ENCODE results near the gene DNAJC1.

Gene DNAJC1

DNA sequence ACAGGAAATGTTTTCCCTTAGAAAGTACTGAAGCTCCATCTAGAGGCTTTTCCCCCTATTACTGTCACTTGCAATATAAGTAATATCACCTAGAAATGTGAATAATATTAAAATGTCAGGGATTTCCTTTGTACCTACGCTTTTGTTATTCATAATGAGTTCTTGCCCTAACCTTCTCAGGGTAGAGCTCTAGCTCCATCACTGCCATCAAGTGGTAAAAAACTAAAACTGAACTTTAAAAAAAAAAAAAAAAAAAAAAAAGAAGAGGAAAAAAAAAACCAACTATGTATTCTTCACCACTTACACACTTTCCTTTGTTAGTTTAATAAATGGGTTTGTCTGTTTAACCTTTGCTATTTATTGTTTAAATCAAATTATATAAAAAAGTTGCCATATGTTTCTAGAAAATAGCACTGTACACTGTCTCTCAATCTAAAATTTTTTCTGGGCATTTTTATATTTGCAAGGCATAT, 49.9 kb downstream of the DNAJC1 start:
- no peak overlapping the region for H3K27ac ChIP-seq
- no peaks in the 10 kb centered on the region for H3K27me3 ChIP-seq (replicated peaks)
- in situ Hi-C loops (cut with HindIII; ENCODE audit: low pct_ligation_motif_present, low sequenced_read_pairs): no loop called here
- no peak for DNase-seq
- no peaks in the 10 kb centered on the region for H3K36me3 ChIP-seq (replicated peaks)
- H3K4me3 ChIP-seq (ENCODE audit: low read depth, low read length): no peak overlapping the region
- TF ChIP-seq, protein P1, sequence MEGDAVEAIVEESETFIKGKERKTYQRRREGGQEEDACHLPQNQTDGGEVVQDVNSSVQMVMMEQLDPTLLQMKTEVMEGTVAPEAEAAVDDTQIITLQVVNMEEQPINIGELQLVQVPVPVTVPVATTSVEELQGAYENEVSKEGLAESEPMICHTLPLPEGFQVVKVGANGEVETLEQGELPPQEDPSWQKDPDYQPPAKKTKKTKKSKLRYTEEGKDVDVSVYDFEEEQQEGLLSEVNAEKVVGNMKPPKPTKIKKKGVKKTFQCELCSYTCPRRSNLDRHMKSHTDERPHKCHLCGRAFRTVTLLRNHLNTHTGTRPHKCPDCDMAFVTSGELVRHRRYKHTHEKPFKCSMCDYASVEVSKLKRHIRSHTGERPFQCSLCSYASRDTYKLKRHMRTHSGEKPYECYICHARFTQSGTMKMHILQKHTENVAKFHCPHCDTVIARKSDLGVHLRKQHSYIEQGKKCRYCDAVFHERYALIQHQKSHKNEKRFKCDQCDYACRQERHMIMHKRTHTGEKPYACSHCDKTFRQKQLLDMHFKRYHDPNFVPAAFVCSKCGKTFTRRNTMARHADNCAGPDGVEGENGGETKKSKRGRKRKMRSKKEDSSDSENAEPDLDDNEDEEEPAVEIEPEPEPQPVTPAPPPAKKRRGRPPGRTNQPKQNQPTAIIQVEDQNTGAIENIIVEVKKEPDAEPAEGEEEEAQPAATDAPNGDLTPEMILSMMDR (IDR thresholded peaks at IDR 0.05; ENCODE audit: low read depth, low read length, missing control alignments): peak; percentile 36

DNA sequence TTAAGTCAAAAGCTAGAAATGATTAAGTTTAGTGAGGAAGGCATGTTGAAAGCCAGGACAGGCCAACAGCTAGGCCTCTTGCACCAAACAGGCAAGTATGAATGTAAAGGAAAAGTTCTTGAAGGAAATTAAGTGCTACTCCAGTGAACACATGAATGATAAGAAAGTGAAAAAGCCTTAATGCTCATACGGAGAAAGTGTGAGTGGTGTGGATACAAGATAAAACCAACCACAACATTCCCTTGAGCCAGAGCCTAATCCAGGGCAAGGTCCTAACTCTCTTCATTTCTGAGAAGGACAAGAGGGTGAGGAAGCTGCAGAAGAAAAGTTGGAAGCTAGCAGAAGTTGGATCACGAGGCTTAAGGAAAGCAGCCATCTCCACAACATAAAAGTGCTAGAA, 53.0 kb downstream of the DNAJC1 start:
- Histone ChIP-seq H3K36me3 (replicated peaks) (no peaks in the 10 kb centered on the region), H3K4me3 (ENCODE audit: low read depth, low read length) (no peak overlapping the region), H3K27ac (no peak overlapping the region), H3K27me3 (replicated peaks) (no peaks in the 10 kb centered on the region)
- no peak for DNase-seq
- TF ChIP-seq, protein P1 (IDR thresholded peaks at IDR 0.05; ENCODE audit: low read depth, low read length, missing control alignments): no peak
- in situ Hi-C loops (cut with HindIII; ENCODE audit: low pct_ligation_motif_present, low sequenced_read_pairs): no loop called here

DNA sequence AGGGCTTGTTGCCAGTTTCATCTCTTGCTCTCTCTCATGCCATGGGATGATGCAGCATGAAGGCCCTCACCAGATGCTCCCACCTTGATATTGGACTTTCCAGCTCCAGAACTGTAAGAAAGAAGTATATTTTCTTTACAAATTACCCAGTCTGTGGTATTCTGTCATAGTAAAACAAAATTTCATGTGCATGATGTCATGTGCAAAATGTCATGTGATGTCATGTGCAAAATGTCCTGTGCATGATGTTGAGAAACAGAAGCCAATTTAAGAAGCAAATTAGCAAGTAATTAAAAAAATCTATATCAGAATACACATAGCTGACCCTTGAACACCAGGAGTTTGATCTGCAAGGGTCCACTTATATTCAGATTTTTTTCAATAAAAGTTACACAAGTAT, 56.6 kb downstream of the DNAJC1 start:
- TF ChIP-seq, protein P1 (IDR thresholded peaks at IDR 0.05; ENCODE audit: low read depth, low read length, missing control alignments): no peak
- H3K27me3 ChIP-seq (replicated peaks): no peaks in the 10 kb centered on the region
- H3K4me3 ChIP-seq (ENCODE audit: low read depth, low read length): no peak overlapping the region
- in situ Hi-C loops (cut with HindIII; ENCODE audit: low pct_ligation_motif_present, low sequenced_read_pairs): loop anchor here (25.0 kb wide), 1 partner anchor 435 kb away; no protein-coding TSS in a partner anchor
- no peaks in the 10 kb centered on the region for H3K36me3 ChIP-seq (replicated peaks)
- no peak overlapping the region for H3K27ac ChIP-seq
- DNase-seq: no peak

DNA sequence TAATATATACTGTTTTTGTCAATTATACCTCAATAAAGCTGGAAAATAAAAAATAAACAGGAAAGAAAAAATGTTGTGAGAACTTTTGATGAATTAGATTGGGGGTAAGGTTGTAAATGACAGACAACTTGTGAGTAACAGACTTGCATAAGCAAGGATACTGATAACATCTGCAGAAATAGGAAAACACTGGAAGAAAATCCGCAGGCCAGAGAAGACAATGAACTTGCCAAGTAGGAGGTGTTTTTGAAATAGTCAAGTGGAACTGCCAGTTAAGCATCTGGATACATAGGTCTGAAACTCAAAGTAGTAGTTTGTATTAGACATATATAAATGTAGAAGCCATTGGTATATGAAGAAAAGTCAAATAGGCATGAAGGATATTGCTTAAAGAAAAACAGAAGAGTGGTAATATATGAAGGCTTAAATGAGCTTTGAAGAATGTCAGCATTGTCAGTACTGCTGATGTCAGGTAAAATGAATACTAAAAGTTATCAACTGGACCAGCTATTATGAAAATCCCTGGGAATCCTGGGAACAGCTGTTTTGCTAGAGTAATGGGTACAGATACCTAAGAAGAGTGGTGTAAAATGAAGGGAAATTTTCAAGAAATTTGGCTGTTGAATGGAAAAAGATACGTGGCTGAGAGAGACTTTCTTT, 58.7 kb downstream of the DNAJC1 start:
- TF ChIP-seq, protein P1 (IDR thresholded peaks at IDR 0.05; ENCODE audit: low read depth, low read length, missing control alignments): no peak
- Histone ChIP-seq H3K27ac (no peak overlapping the region), H3K4me3 (ENCODE audit: low read depth, low read length) (no peak overlapping the region), H3K36me3 (replicated peaks) (no peaks in the 10 kb centered on the region), H3K27me3 (replicated peaks) (no peaks in the 10 kb centered on the region)
- no peak for DNase-seq
- in situ Hi-C loops (cut with HindIII; ENCODE audit: low pct_ligation_motif_present, low sequenced_read_pairs): loop anchor here (25.0 kb wide), 1 partner anchor 433 kb away; no protein-coding TSS in a partner anchor

DNA sequence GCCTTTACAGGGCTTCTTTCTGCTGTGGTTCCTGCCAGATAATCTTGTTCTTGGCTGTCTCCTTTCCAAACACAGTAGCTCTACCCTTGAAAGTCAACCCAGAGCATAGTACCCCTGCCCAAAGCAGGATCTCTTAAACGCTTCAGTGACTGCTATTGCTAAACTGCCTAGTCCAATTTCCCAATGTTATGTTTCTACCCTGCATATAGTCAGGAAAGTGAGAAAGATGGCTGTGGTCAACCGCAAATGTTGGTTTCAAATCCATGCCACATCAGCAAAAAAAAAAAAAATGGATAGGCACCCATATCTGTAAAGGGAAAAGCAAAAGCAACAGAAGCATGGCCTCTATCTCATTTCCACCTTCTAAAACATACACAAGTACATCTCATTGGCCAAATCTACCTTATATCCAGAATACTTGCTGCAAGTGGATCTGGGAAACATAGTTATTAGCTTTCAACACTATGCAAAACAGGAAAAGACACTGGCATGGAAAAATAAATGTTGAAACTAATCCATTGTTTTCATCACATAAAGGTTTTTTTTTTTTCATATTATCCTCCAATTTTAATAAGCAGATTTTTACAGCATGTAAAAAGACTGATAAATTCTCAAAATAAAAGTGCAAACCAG, 59.8 kb downstream of the DNAJC1 start:
- Histone ChIP-seq H3K27me3 (replicated peaks) (no peaks in the 10 kb centered on the region), H3K4me3 (ENCODE audit: low read depth, low read length) (no peak overlapping the region), H3K27ac (no peak overlapping the region), H3K36me3 (replicated peaks) (no peaks in the 10 kb centered on the region)
- DNase-seq: no peak
- in situ Hi-C loops (cut with HindIII; ENCODE audit: low pct_ligation_motif_present, low sequenced_read_pairs): loop anchor here (25.0 kb wide), 1 partner anchor 431 kb away; no protein-coding TSS in a partner anchor
- TF ChIP-seq, protein P1 (IDR thresholded peaks at IDR 0.05; ENCODE audit: low read depth, low read length, missing control alignments): no peak

All from brain microvascular endothelial cell (primary cell).